Forelimb muscle (tissue), 1 donor: ENCODE measurements around the gene PPP1R9B. TPM values are rescaled to one million over a fixed set of nuclear protein-coding genes. Genes with fewer than 3 reads are reported as not detected.

Source experiments
- DNase-seq: peaks from one replicate; pipeline ENCODE4 v3.0.0-alpha.2; 2013; ENCODE audit warnings: low read depth
- polyA plus RNA-seq: library from polyadenylated mRNA; unstranded; fragments of 120-200 nt; gene quantifications from one replicate; pipeline ENCODE4 v1.2.1, GENCODE V29; 2013; ENCODE audit not compliant: insufficient read length

The PPP1R9B gene
- 40.7 TPM for polyA plus RNA-seq

- DNase-seq, result no peak
Observed at GRCh38 chr17:50150354-50151040, at the start of gene PPP1R9B. Gene PPP1R9B (minus strand): TSS chr17:50150677. CDS start chr17:50150513, 164 bp downstream.

GRCh38 chr17:50199803-50200456 is 49.5 kb upstream of the PPP1R9B start:
- DNase-seq, result no peak

- DNase-seq, result no peak
Observed at GRCh38 chr17:50199211-50199802, 48.8 kb upstream of the PPP1R9B start.

GRCh38 chr17:50198026-50198669 is 47.7 kb upstream of the PPP1R9B start:
- DNase-seq, result no peak

GRCh38 chr17:50196826-50197225 is 46.3 kb upstream of the PPP1R9B start:
- DNase-seq, result no peak

- DNase-seq, result no peak
Observed at GRCh38 chr17:50196036-50196435, 45.6 kb upstream of the PPP1R9B start.

- DNase-seq, result no peak
Observed at GRCh38 chr17:50194934-50195865, 44.7 kb upstream of the PPP1R9B start.

- DNase-seq, result no peak
Observed at GRCh38 chr17:50194140-50194933, 43.9 kb upstream of the PPP1R9B start.

- no peak for DNase-seq
Observed at GRCh38 chr17:50192618-50193291, 42.3 kb upstream of the PPP1R9B start.

GRCh38 chr17:50192144-50192617 is 41.7 kb upstream of the PPP1R9B start:
- DNase-seq, result no peak

GRCh38 chr17:50191359-50192143 is 41.1 kb upstream of the PPP1R9B start:
- no peak for DNase-seq

GRCh38 chr17:50190603-50191358 is 40.3 kb upstream of the PPP1R9B start:
- DNase-seq, result no peak

- no peak for DNase-seq
Observed at GRCh38 chr17:50190293-50190602, 39.8 kb upstream of the PPP1R9B start.

GRCh38 chr17:50189550-50190292 is 39.2 kb upstream of the PPP1R9B start:
- DNase-seq, result no peak

- no peak for DNase-seq
Observed at GRCh38 chr17:50188921-50189549, 38.6 kb upstream of the PPP1R9B start.

- DNase-seq, result no peak
Observed at GRCh38 chr17:50188531-50188920, 38.0 kb upstream of the PPP1R9B start.
